HCT116 (cell line): ENCODE data around the gene DDA1. TPM values are rescaled to one million over a fixed set of nuclear protein-coding genes. Genes with fewer than 3 reads are reported as not detected.

Experiments
- ATAC-seq: fragments of 200-7000 bp; cut with Tn5 transposase; 2 replicates; pipeline ENCODE4 v1.9.1; 2020; ENCODE audit warnings: mild to moderate bottlenecking, moderate library complexity
- BruUV-seq: library from RNA; stranded (reverse); fragments of 400-500 nt; replicated peaks from 2 replicates; lab custom pipeline; 2021; lab: Mats Ljungman, UMichigan
- CTCF ChIA-PET: fragments of 300-600 bp; sonication (Branson Sonifier 250); formaldehyde crosslinking; loops from one replicate; lab custom pipeline; 2021; ENCODE audit warnings: antibody characterized with exemption; lab: Charles Lee
- POLR2A ChIA-PET: fragments of 300-600, 350-600 bp; sonication (Branson Sonifier 250); formaldehyde crosslinking; loops from one replicate; lab custom pipeline; 2021; ENCODE audit warnings: antibody characterized with exemption; lab: Charles Lee
- RAD21 ChIA-PET, 2 experiments: fragments of 300-600 bp; sonication (Branson Sonifier 250); formaldehyde crosslinking; loops; one replicate each; lab custom pipeline; 2023; ENCODE audit warnings: low total read pairs in 2 of 2; ENCODE audit not compliant: uncharacterized antibody in 2 of 2, unreplicated experiment in 2 of 2, low non-redundant PET in 1 of 2; lab: Charles Lee
- DNase-seq: peaks from one replicate; pipeline ENCODE4 v3.0.0-alpha.2; 2010; ENCODE audit warnings: low read depth, low spot score
- H2AFZ ChIP-seq: fragments of 200-600 bp; shearing (Covaris generic), sonication (generic); 2 replicates; pipeline ENCODE4 v1.6.1; 2017; ENCODE audit warnings: low read depth, mixed run types, mixed read lengths, antibody characterized with exemption, low read length; ENCODE audit not compliant: poor library complexity, severe bottlenecking
- H3K27ac ChIP-seq: 2 replicates; pipeline ENCODE4 v1.5.1; 2012; ENCODE audit warnings: low read depth, low read length
- H3K27me3 ChIP-seq: fragments of 200-600 bp; sonication (generic); 2 replicates; pipeline ENCODE4 v1.6.1; 2016; ENCODE audit warnings: mixed run types, low read length, mixed read lengths; ENCODE audit not compliant: insufficient read depth
- H3K36me3 ChIP-seq, 2 experiments: fragments of 200-500 bp in 1 of 2; fragments of 200-600 bp in 1 of 2; sonication (Bioruptor generic) in 1 of 2; sonication (generic) in 1 of 2; 2 replicates each; pipeline versions ENCODE4 v1.5.1 to v1.6.1; 2014 to 2016; ENCODE audit warnings: low read length in 2 of 2, inconsistent platforms in 1 of 2, mixed read lengths in 1 of 2, mixed run types in 1 of 2; ENCODE audit not compliant: insufficient read depth in 2 of 2, control insufficient read depth in 1 of 2
- H3K4me1 ChIP-seq, 2 experiments: fragments of 200-600 bp in 1 of 2; sonication (generic) in 1 of 2; 2 replicates each; pipeline versions ENCODE4 v1.5.1 to v1.6.1; 2012 to 2017; ENCODE audit warnings: low read length in 2 of 2, inconsistent platforms in 1 of 2, mild to moderate bottlenecking in 1 of 2, mixed read lengths in 1 of 2, mixed run types in 1 of 2, moderate library complexity in 1 of 2; ENCODE audit not compliant: insufficient read depth in 2 of 2, control insufficient read depth in 1 of 2
- H3K4me2 ChIP-seq: fragments of 200-600 bp; sonication (generic); 2 replicates; pipeline ENCODE4 v1.6.1; 2017; ENCODE audit warnings: mixed run types, low read length, mixed read lengths
- H3K4me3 ChIP-seq, 2 experiments: fragments of 200-600 bp in 1 of 2; sonication (generic) in 1 of 2; replicated peaks in 1 of 2; 2 replicates each; pipeline ENCODE4 v1.5.1; 2011 to 2016; ENCODE audit warnings: low read length in 2 of 2, control low read depth in 1 of 2, low read depth in 1 of 2, mild to moderate bottlenecking in 1 of 2, mixed read lengths in 1 of 2, mixed run types in 1 of 2
- H3K79me2 ChIP-seq: fragments of 200-600 bp; sonication (generic); 2 replicates; pipeline ENCODE4 v1.6.1; 2017; ENCODE audit warnings: mild to moderate bottlenecking, mixed run types, low read length, moderate library complexity, mixed read lengths; ENCODE audit not compliant: insufficient read depth
- H3K9ac ChIP-seq: fragments of 200-600 bp; sonication (generic); 2 replicates; pipeline ENCODE4 v1.6.1; 2016; ENCODE audit warnings: low read length, mixed read lengths
- H3K9me2 ChIP-seq: fragments of 200-600 bp; sonication (generic), shearing (Covaris generic); 2 replicates; pipeline ENCODE4 v1.6.1; 2017; ENCODE audit warnings: mixed run types, mild to moderate bottlenecking, moderate library complexity; ENCODE audit not compliant: insufficient read depth
- H3K9me3 ChIP-seq, 2 experiments: fragments of 200-500 bp in 1 of 2; fragments of 200-600 bp in 1 of 2; sonication (Bioruptor generic) in 1 of 2; sonication (generic) in 1 of 2; 2 replicates each; pipeline ENCODE4 v1.6.1; 2014 to 2017; ENCODE audit warnings: low read length in 2 of 2, mixed read lengths in 2 of 2, inconsistent platforms in 1 of 2, low read depth in 1 of 2, mild to moderate bottlenecking in 1 of 2, mixed run types in 1 of 2, moderate library complexity in 1 of 2; ENCODE audit not compliant: control insufficient read depth in 1 of 2, insufficient read depth in 1 of 2
- H4K20me1 ChIP-seq: fragments of 200-600 bp; sonication (generic), shearing (Covaris generic); 2 replicates; pipeline ENCODE4 v1.6.1; 2017; ENCODE audit warnings: mixed run types, mild to moderate bottlenecking, moderate library complexity; ENCODE audit not compliant: insufficient read depth
- CEBPB ChIP-seq: IDR thresholded peaks from 2 replicates; pipeline ENCODE4 v1.6.1; 2012; ENCODE audit warnings: low read depth
- ELF1 ChIP-seq: IDR thresholded peaks from 2 replicates; pipeline ENCODE4 v1.6.1; 2012; ENCODE audit warnings: low read depth, borderline replicate concordance
- EZH2 ChIP-seq: fragments of 200-600 bp; sonication (generic); IDR thresholded peaks from 2 replicates; pipeline ENCODE4 v1.6.1; 2017; ENCODE audit warnings: antibody characterized with exemption, mixed run types
- EZH2phosphoT487 ChIP-seq: fragments of 200-600 bp; IDR thresholded peaks from 2 replicates; pipeline ENCODE4 v1.6.1; 2018; ENCODE audit warnings: antibody characterized with exemption, borderline replicate concordance
- FOSL1 ChIP-seq: IDR thresholded peaks from 2 replicates; pipeline ENCODE4 v1.6.1; 2012; ENCODE audit warnings: low read depth
- POLR2A ChIP-seq: IDR thresholded peaks from 2 replicates; pipeline ENCODE4 v1.7.0; 2011; ENCODE audit warnings: borderline replicate concordance; ENCODE audit not compliant: insufficient read depth, insufficient read length; ENCODE audit errors: extremely low read depth
- POLR2AphosphoS5 ChIP-seq: IDR thresholded peaks from 2 replicates; pipeline ENCODE4 v1.6.1; 2011; ENCODE audit warnings: mild to moderate bottlenecking, low read depth, low read length, moderate library complexity
- RAD21 ChIP-seq: IDR thresholded peaks from 2 replicates; pipeline ENCODE4 v1.6.1; 2012; ENCODE audit warnings: low read depth, mild to moderate bottlenecking
- SIN3A ChIP-seq: IDR thresholded peaks from 2 replicates; pipeline ENCODE4 v1.6.1; 2012; ENCODE audit warnings: low read depth
- SP1 ChIP-seq: IDR thresholded peaks from 2 replicates; pipeline ENCODE4 v1.6.1; 2012; ENCODE audit warnings: low read depth
- ZFX ChIP-seq: fragments of 450-650 bp; IDR thresholded peaks from 2 replicates; pipeline ENCODE4 v1.6.1; 2017
- ZNF274 ChIP-seq: fragments of 200-500 bp; sonication (Bioruptor generic); IDR thresholded peaks from 2 replicates; pipeline ENCODE4 v1.6.1; 2014; ENCODE audit warnings: mild to moderate bottlenecking, low read depth, low read length, inconsistent platforms
- intact Hi-C: fragments of 100-400 bp; cut with micrococcal nuclease; formaldehyde crosslinking; loops from 2 replicates; pipeline ENCODE4 v1.10.0; 2022
- total RNA-seq: library from RNA; stranded (reverse); gene quantifications from one replicate; pipeline ENCODE4 v1.2.1, GENCODE V29; 2021; ENCODE audit not compliant: unreplicated experiment
- TF ChIP-seq, protein P1 (sequence below): IDR thresholded peaks from 2 replicates; pipeline ENCODE4 v1.6.1; 2011; ENCODE audit warnings: mild to moderate bottlenecking, low read length, moderate library complexity; ENCODE audit not compliant: insufficient replicate concordance; ENCODE audit errors: extremely low read depth
- TF ChIP-seq, protein P2 (sequence below): IDR thresholded peaks from 2 replicates; pipeline ENCODE4 v1.6.1; 2012
- TF ChIP-seq, protein P3 (sequence below), 3 experiments: fragments of 200-600 bp in 1 of 3; sonication (generic) in 1 of 3; IDR thresholded peaks in 2 of 3; conservative IDR thresholded peaks in 1 of 3; 2 replicates each; pipeline ENCODE4 v1.5.1; 2012 to 2017; ENCODE audit warnings: low read depth in 2 of 3, low read length in 2 of 3, antibody characterized with exemption in 1 of 3, borderline replicate concordance in 1 of 3, control low read depth in 1 of 3, mild to moderate bottlenecking in 1 of 3, mixed read lengths in 1 of 3, mixed run types in 1 of 3, moderate library complexity in 1 of 3; ENCODE audit not compliant: insufficient read depth in 1 of 3

DDA1 gene
- total RNA-seq, 1 experiment from 2014 or later: 68.6 TPM

DNA sequence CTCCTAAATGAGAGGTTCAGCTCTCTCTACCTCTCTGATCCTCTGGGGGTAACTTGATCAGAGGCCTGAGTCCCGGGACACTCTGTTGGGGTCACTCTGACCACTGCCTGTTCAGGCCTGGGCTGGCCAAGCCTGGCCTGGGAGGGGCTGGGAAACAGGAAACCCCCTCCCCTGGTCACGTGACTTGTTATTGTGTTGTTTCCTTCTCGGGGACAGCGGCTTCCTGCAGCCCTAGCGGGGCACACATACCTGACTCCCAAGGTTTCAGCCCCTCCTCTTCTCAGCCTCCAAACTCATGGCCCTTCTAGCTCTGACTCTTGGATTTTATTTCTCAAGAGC lies 44.8 kb upstream of the DDA1 start, which contains the start of gene USHBP1:
Gene USHBP1 (minus strand): TSS at position 105 of the 339 bp plus-strand sequence. CDS start 446 bp downstream, outside the sequence.
- no peak for DNase-seq
- Histone ChIP-seq H3K27me3 (no peaks in the 10 kb centered on the region), H3K4me3 (no peak within 1 kb of the TSS), H4K20me1 (no peaks in the 10 kb centered on the region), H3K27ac (no peak within 1 kb of the TSS), H3K9ac (no peak within 1 kb of the TSS), H3K9me2 (no peaks in the 10 kb centered on the region), H3K4me1 (peaks cover 3 to 17% of the 10 kb centered on the region in 2 experiments; a peak in 3 of 4 replicates), H2AFZ (no peak within 1 kb of the TSS), H3K79me2 (peaks cover 17% of the 10 kb centered on the region), H3K4me2 (no peak within 1 kb of the TSS), H3K9me3 (no peaks in the 10 kb centered on the region), H3K36me3 (peaks cover 0 to 7% of the 10 kb centered on the region in 2 experiments; a peak in 1 of 4 replicates)
- intact Hi-C loops: no loop called here
- ChIA-PET POLR2A (interaction anchor here (1.3 kb wide), 2 partner anchors 30 to 50 kb away, joined by 3 read pairs; partner anchors contain the start of gene USE1), RAD21 (no interaction called here), CTCF (no interaction called here)
- no TSS peak for BruUV-seq
- no peak for TF ChIP-seq ZFX
- no peak for TF ChIP-seq FOSL1
- TF ChIP-seq, protein P1, sequence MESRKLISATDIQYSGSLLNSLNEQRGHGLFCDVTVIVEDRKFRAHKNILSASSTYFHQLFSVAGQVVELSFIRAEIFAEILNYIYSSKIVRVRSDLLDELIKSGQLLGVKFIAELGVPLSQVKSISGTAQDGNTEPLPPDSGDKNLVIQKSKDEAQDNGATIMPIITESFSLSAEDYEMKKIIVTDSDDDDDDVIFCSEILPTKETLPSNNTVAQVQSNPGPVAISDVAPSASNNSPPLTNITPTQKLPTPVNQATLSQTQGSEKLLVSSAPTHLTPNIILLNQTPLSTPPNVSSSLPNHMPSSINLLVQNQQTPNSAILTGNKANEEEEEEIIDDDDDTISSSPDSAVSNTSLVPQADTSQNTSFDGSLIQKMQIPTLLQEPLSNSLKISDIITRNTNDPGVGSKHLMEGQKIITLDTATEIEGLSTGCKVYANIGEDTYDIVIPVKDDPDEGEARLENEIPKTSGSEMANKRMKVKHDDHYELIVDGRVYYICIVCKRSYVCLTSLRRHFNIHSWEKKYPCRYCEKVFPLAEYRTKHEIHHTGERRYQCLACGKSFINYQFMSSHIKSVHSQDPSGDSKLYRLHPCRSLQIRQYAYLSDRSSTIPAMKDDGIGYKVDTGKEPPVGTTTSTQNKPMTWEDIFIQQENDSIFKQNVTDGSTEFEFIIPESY: no peak
- TF ChIP-seq SP1: no peak
- no peak for TF ChIP-seq POLR2A
- TF ChIP-seq, protein P2, sequence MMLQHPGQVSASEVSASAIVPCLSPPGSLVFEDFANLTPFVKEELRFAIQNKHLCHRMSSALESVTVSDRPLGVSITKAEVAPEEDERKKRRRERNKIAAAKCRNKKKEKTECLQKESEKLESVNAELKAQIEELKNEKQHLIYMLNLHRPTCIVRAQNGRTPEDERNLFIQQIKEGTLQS: no peak
- no peak for TF ChIP-seq EZH2
- ATAC-seq: no peak

DNA sequence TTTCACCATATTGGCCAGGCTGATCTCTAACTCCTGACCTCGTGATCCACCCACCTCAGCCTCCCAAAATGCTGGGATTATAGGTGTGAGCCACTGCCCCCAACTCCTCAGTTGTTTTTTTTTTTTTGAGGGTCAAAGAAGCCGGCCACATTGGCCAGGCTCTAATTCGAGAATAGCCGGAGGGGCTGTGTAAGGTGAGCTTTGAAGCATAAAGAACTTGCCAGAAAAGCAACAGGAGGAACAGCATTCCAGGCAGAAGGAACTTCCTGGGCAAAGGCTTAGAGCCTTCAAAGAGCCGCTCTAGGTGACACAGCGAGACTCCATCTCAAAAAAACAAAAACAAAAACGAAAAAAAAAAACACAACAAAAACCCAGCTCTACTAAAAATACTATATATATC lies 43.3 kb upstream of the DDA1 start:
- no peak for ATAC-seq

More for the DNA sequence above, 43.3 kb upstream of the DDA1 start:
- TF ChIP-seq, protein P2: no peak
- TF ChIP-seq RAD21: no peak
- TF ChIP-seq EZH2: no peak
- TF ChIP-seq ZNF274: no peak
- no peak for TF ChIP-seq POLR2AphosphoS5
- no peak for TF ChIP-seq CEBPB
- TF ChIP-seq SIN3A: no peak
- TF ChIP-seq, protein P3, sequence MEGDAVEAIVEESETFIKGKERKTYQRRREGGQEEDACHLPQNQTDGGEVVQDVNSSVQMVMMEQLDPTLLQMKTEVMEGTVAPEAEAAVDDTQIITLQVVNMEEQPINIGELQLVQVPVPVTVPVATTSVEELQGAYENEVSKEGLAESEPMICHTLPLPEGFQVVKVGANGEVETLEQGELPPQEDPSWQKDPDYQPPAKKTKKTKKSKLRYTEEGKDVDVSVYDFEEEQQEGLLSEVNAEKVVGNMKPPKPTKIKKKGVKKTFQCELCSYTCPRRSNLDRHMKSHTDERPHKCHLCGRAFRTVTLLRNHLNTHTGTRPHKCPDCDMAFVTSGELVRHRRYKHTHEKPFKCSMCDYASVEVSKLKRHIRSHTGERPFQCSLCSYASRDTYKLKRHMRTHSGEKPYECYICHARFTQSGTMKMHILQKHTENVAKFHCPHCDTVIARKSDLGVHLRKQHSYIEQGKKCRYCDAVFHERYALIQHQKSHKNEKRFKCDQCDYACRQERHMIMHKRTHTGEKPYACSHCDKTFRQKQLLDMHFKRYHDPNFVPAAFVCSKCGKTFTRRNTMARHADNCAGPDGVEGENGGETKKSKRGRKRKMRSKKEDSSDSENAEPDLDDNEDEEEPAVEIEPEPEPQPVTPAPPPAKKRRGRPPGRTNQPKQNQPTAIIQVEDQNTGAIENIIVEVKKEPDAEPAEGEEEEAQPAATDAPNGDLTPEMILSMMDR (IDR thresholded peaks at IDR 0.05 in 2 of 3, conservative IDR thresholded peaks at IDR 0.05 in 1 of 3; ENCODE audit: borderline replicate concordance in 1 of 3, insufficient read depth in 1 of 3, low read depth in 2 of 3, low read length in 2 of 3): no peak
- no peak for TF ChIP-seq ELF1
- no peak for TF ChIP-seq EZH2phosphoT487
- TF ChIP-seq ZFX: no peak
- ChIA-PET RAD21 (no interaction called here), POLR2A (interaction anchor here (1.3 kb wide), 1 partner anchor 51 kb away, joined by 6 read pairs; the partner anchor contains the start of gene USE1), CTCF (interaction anchor here (1.2 to 1.5 kb wide), 2 partner anchors 60 to 230 kb away, joined by 3 read pairs; no protein-coding TSS in a partner anchor)
- Histone ChIP-seq H3K9ac (no peak overlapping the region), H3K4me3 (no peak overlapping the region), H4K20me1 (no peaks in the 10 kb centered on the region), H3K4me2 (no peak overlapping the region), H3K36me3 (peaks cover 0 to 13% of the 10 kb centered on the region in 2 experiments; a peak in 1 of 4 replicates), H3K79me2 (peaks cover 17% of the 10 kb centered on the region), H3K4me1 (peaks cover 3 to 11% of the 10 kb centered on the region in 2 experiments; a peak in 3 of 4 replicates), H2AFZ (no peak overlapping the region), H3K27ac (peak overlapping the region; percentile 15; the same call in 1 of the 2 replicates), H3K9me2 (no peaks in the 10 kb centered on the region), H3K9me3 (no peaks in the 10 kb centered on the region), H3K27me3 (no peaks in the 10 kb centered on the region)
- no peak for DNase-seq
- intact Hi-C loops: no loop called here
- no TSS peak for BruUV-seq
